Esophagus mucosa (tissue), 1 donor: ENCODE results near the gene CLNK. TPM values are rescaled to one million over a fixed set of nuclear protein-coding genes. Genes with fewer than 3 reads are reported as not detected.
A peak's percentile ranks its signal among the peaks of the same experiment; 100 is the strongest.

Source experiments
- ATAC-seq: fragments of 200-7000 bp; cut with Tn5 transposase; one replicate; pipeline ENCODE4 v1.9.1; 2020
- total RNA-seq: library from RNA; stranded (reverse); gene quantifications from one replicate; pipeline ENCODE4 v1.2.4, GENCODE V29; 2023
- donor health status: DM: yes; HTN: yes; CAD: no.

The CLNK gene
- total RNA-seq, 1 donor from 2014 or later, result 0.08 TPM

DNA sequence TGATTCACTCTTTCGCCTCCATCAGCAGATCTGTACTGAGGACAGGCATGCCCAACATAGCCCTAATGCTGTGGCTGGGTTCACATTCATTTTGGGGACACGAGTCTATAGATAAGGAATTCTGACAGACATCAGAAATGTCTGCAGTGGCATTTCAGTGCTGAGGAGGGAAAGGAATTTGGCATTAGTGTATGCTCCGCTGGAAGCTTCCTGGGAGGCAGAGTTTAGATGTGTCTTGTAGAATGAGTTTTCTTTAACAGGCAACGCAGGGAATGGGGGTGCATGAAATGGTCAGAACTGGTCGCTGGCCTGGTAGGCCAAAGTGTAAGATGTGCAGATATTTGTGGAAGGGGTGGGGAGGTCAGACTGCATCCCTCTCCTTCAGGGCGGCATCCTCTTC lies 183.8 kb downstream of the CLNK start:
- ATAC-seq, result no peak

- ATAC-seq, result no peak
Measured at GRCh38 chr4:10496200-10496599, 188.4 kb downstream of the CLNK start.

DNA sequence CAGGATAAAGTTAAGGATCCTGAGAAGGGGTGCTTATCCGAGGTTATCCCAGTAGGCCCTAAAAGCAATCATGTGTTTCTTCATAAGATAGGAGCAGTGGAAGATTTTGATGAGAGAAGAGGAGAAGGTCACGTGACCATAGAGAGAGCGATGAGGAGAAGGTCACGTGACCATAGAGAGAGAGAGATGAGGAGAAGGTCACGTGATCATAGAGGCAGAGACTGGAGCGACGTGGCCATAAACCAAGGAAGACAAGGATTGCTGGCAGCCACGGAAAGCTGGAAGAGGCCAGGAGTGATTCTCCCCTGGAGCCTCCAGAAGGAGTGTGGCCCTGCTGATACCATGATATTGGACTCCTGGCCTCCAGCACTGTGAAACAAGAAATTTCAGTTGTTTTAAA lies 188.9 kb downstream of the CLNK start:
- ATAC-seq, result no peak

GRCh38 chr4:10492464-10492863 lies 192.1 kb downstream of the CLNK start:
- ATAC-seq, result no peak

DNA sequence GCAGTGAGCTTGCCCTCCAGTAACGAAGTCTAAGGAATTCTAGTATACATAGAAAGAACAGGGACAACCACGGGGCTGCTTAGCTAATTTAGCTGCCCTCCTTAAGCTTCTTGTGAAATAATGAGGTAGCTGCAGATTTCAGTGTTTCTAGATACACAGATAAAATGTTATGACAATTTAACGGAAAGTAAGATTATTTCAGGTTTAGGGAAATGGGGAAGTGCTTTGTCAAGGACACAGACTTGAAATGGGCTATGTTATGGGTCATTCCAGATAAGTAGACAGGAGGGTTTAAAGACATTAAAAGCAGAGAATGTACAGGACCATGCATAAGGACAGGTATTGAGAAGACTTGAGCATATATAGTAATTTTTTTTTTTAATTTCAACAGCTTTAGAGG lies 193.2 kb downstream of the CLNK start:
- no peak for ATAC-seq

DNA sequence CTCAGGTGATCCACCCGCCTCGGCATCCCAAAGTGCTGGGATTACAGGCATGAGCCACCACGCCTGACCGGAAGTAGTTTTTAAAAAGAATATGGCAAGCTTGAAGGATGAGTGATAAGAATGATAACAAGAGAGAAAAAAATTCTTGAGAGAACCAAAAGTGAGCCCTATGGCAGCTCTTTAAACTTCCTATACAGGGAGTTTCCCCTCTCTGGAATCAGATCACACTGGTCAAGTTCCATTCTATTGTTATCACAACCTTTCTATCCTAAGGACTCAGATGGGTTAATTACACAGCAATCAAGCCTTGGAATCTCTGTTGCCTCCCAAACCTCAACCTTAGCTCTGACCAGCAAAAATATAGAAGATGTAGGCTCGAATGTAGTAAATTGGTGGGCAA lies 193.6 kb downstream of the CLNK start:
- no peak for ATAC-seq

DNA sequence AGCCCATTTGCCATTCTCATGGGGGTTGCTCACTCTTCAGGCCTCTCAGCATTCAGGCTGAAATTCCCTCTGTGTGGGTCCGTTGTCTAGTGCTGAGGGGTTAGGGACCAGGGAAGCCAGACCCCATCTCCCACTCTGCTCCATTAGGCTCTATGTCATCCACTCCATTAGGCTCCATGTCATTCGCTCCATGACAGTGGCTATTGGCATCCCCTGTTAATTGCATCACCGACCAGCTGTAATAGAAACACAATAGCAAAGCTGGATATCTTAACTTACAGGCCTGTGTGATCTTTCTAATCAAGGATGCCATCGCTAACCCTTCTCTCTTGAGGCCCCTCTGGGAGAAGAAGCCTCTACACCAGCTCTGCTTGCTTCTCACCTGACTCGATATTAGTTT lies 201.7 kb downstream of the CLNK start:
- ATAC-seq, result no peak

DNA sequence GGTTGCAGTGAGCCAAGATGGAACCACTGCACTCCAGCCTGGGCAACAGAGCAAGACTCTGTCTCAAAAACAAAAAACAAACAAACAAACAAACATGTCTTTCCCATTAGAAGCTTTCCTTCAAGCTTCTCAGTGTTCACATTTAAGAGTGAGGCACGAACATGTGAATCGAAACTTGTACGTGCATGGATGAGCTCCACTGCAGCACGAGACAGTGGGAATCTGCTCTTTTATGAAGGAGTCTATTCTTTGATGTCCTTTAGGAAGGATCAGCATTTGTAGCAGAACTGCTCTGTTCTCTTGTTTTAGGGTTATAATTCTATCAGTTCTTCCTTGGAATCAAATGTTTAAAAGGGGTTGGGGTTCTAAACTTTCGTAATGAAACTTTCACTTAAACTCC lies 204.0 kb downstream of the CLNK start:
- no peak for ATAC-seq

DNA sequence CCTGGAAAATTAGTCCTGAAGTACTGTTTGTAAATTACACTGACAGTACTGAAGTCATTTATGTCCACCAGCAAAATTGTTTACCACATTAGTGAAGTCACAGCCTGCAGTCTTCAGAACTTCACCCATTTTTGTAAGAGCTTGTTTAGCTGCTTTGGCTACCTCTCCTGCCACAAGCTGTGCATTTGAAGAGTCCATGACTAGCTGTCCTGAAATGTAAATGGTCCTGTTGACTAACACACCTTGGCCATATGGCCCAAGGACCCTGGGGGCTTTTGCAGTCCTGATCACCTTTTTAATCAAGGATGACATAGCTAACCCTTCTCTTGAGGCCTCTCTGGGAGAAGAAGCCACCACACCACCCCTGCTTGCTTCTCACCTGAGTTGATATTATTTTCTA lies 205.9 kb downstream of the CLNK start:
- ATAC-seq, result no peak

DNA sequence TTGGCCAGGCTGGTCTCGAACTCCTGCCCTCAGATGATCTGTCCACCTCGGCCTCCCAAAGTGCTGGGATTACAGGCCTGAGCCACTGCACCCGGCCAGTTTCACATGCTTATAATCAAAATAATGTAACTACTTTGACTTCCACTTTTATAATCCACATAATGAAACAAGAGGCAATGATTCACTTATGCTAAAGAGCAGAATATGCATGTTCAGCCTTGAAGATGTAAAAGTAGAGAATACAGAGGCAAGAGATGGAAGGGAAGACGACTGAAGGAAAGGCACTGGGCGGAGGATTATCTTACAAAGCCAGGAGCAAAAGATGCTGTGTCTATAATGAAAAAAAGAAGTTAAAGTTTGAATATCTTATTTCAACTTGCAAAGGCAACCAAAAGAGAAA lies 214.1 kb downstream of the CLNK start:
- no peak for ATAC-seq

DNA sequence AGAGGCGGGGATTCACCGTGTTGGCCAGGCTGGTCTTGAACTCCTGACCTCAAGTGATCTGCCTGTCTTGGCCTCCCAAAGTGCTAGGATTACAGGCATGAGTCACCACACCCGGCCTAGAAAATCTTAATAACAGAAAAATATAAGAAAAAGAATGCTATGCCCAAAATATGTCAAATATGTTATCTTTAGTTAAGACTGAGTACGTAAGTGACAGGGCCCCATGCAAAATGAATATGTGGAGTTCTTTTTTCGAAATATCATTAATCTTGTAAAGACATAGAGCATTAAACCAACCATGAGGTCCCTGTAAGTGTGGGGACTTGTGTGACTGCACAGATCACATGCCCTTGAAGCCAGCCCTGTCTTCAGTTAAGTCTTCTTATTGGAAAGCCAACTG lies 218.4 kb downstream of the CLNK start:
- ATAC-seq, result no peak

- no peak for ATAC-seq
Measured at GRCh38 chr4:10462876-10463275, 221.7 kb downstream of the CLNK start.

DNA sequence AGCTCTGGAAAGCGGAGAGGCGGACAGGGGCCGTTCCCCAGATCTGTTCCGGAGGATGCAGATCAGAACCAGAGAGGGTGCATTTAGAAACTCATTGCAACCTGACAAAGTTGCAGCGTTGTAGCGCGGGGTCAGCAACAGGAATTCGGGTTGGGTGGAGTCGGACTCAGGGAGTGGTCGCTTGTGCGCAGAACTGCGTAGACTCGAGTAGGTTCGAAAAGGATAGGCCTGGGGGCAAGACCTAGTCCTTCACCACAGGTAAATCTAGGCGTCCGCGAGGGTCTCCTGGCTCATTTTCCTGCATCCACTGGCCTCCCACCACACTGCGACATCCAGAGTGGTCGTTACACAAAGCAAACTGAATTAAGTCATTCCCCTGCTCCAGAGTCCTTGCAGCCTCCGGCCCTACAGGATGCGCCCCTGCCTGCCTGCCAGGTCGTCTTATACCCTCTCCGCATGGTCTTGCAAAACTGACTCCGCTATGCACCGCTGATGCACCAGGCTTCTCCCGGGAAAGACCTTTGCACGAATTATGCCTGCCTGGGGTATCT lies 222.6 kb downstream of the CLNK start:
- no peak for ATAC-seq

DNA sequence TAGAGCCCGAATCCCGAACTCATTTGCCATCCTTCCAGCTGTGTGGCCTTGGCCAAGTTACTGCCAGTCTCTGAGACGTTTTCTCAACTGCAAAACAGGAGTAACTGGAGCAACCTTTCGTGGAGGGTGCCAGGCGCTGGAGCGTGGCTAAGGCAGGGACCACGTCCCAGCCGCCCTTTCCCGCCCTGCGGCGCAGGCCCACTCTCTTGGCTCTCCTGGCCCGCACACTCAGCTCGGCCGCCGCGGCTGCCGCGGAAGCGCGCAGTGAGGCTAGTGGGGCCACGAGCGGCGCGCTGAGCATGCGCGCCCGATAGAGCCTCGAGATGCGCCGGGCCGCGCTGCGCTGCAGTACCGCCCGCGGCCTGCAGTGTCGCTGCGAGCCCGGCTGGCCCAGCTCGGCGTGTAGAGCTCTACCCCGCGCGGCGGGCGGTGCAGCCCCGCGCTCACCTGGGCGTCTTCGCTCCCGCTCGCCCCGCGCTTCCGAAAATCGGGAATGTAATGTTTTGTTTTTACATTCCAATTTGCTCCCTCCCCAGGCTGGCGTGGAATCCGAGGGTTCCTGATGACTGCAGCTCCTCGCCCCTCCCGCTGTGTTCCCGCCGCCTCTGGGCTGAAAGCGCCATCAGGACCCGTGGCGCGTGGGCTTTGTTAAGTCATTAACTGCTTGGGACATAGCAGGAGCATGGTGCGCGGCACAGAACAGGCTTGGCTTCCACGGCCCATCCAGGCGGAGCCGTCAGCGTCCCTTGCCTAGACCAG lies 223.3 kb downstream of the CLNK start:
- ATAC-seq, result peak; percentile 85

- no peak for ATAC-seq
Measured at GRCh38 chr4:10460313-10461047, 224.1 kb downstream of the CLNK start.

DNA sequence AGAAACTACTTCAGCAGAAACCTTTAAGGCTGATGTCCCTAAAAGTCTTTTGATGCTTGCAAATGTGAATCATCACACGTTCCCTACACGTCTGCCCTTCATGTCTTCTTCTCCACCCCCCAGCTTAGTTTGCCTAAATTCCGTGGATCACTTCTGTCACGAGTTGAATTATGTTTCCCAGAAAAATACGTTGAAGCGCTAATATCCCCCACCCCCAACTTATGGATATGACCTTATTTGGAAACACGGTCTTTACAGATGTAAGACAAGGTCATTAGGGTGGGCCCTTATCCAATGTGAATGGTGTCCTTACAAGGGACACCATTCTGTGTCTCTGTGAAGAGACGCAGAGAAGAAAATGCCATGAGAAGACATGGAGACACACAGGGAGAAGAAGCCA lies 225.3 kb downstream of the CLNK start:
- ATAC-seq, result no peak

DNA sequence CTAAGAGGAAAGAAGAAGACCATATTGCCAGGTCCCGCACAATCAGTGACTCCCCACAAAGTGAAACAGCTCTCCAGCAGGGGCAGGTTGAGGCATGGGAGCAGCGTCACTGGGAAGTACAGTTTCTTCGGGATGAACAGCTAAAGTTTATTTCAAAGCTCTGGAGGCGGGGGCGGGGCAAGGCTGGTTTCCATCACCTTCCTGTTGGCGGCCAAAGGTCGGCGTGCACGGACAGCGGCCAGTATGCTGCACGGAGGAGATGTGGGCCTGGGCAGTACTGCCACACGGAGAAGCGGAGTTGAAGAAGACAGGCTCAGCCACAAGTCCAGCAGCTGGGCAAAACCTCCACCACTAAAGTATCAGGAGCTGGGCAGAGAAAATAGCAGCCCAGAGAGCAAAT lies 226.4 kb downstream of the CLNK start:
- no peak for ATAC-seq

DNA sequence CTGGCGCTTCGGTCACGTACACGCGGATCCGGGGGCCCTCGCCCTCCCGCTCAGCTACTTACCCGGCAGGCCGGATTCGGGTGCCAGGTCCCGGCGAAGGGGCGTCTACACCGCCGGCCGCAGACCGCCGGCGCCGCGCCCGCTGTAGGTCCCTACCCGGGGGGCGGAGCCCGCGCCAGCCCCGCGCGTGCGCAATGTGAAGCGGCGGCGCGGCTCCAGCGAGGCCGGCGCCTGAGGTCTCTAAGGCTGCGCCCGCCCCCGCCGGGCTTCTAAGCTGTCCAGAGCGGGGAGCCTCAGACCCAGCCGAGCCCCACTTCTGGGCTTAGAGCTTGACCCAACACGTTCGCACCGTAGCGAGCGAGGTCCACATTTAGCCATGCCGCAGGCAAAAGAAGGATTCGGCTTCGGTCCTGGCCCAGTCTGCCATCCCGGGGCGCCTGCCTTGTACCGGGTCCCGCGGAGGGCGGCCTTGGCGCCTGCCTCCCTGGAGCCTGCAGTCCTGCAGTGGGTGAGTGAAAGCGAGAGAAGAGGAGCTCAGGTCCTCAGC lies 227.2 kb downstream of the CLNK start, which contains the start of gene ZNF518B:
Gene ZNF518B (minus strand): TSS at position 172 of the 547 bp plus-strand sequence. CDS start 11,098 bp downstream, outside the sequence.
- peak; percentile 87 for ATAC-seq

DNA sequence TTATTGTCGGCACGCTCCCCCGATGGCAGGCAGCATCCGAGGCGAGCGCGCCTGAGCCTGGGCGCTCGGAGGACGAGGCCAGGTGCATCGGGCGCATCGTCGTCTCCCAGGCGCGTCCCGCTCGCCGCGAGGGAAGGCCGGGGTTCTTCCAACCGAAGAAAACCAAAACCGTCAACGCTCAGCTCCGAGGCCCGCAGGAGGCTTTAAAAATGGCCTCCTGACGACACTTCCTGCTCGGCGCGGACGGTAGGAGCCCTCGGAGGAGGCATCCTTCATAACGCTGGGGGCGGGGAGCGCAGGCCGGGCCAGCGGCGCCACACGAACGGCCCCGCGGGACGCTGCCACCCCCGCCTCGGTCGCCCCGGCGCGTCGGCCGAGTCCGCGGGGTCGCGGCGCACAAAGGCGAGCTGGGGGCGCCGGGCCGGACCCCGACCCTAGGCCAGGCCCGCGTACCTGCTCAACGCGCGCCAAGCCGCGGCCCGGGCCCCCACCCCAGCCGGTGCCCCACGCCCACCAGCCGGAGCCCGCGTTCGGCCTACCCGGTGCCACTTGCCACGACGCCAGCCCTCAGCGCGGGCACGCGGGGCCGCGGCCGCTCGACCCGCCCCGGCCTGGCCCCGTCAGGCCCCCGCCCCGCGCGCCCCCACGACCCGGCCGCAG lies 227.8 kb downstream of the CLNK start:
- ATAC-seq, result peak; percentile 48

DNA sequence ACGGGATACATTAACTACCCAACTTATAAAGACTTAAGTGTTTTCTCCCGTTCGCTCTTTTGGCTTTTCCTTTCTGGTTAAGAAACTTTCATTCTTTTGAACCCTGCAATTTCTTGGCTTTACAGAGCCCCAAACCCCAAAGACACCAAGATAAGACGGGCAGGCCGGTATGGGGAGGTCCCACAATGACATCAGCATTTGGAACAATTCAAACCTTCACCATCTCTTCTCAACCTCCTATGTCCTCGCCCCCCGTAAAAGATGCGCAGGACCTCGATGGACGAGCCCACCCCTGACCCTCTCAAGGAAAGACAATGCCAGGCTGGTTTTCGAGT lies 228.3 kb downstream of the CLNK start:
- ATAC-seq, result no peak

- no peak for ATAC-seq
Measured at GRCh38 chr4:10455133-10455532, 229.4 kb downstream of the CLNK start.

GRCh38 chr4:10454726-10455125 lies 229.8 kb downstream of the CLNK start:
- no peak for ATAC-seq

GRCh38 chr4:10454121-10454520 lies 230.4 kb downstream of the CLNK start:
- ATAC-seq, result no peak
